ENCODE results near the gene LRRFIP2. TPM values are rescaled to one million over a fixed set of nuclear protein-coding genes. Genes with fewer than 3 reads are reported as not detected.

The LRRFIP2 gene
- total RNA-seq, 1 experiment from 2014 or later, result 40.2 TPM

GRCh38 chr3:37163262-37164015 is 10.9 kb downstream of the LRRFIP2 start:
- intact Hi-C loops (cut with micrococcal nuclease; ENCODE audit: unreplicated experiment), result no loop called here
- Histone ChIP-seq H3K27ac (ENCODE audit: low read depth, low read length, poor library complexity, severe bottlenecking) (peak overlapping the region; percentile 22), H3K27me3 (replicated peaks; ENCODE audit: insufficient read depth, low read depth, low read length, poor library complexity) (no peaks in the 10 kb centered on the region), H3K4me1 (ENCODE audit: insufficient read depth, low read length, poor library complexity, severe bottlenecking) (peaks cover 7% of the 10 kb centered on the region), H3K4me3 (ENCODE audit: low read depth, low read length, poor library complexity, severe bottlenecking) (no peak overlapping the region), H3K9me3 (ENCODE audit: low read depth, low read length, poor library complexity, severe bottlenecking) (no peaks in the 10 kb centered on the region), H3K36me3 (ENCODE audit: insufficient read depth, low read length, poor library complexity, severe bottlenecking) (no peaks in the 10 kb centered on the region)
- DNase-seq (ENCODE audit: low spot score), result peak; percentile 66
- ChIA-PET CTCF (no interaction called here), POLR2A (ENCODE audit: low non-redundant PET) (no interaction called here)
- BruUV-seq (replicated peaks), result no TSS peak
- TF ChIP-seq CTCF (conservative IDR thresholded peaks at IDR 0.05; ENCODE audit: low read depth, low read length), result no peak
- no peak for TF ChIP-seq EZH2 (IDR thresholded peaks at IDR 0.05; ENCODE audit: borderline replicate concordance, low read depth, low read length, poor library complexity, severe bottlenecking)

GRCh38 chr3:37162501-37163245 is 11.7 kb downstream of the LRRFIP2 start:
- Histone ChIP-seq H3K27ac (ENCODE audit: low read depth, low read length, poor library complexity, severe bottlenecking) (peak overlapping the region; percentile 22), H3K4me1 (ENCODE audit: insufficient read depth, low read length, poor library complexity, severe bottlenecking) (peaks cover 7% of the 10 kb centered on the region), H3K4me3 (ENCODE audit: low read depth, low read length, poor library complexity, severe bottlenecking) (no peak overlapping the region), H3K27me3 (replicated peaks; ENCODE audit: insufficient read depth, low read depth, low read length, poor library complexity) (no peaks in the 10 kb centered on the region), H3K36me3 (ENCODE audit: insufficient read depth, low read length, poor library complexity, severe bottlenecking) (no peaks in the 10 kb centered on the region), H3K9me3 (ENCODE audit: low read depth, low read length, poor library complexity, severe bottlenecking) (no peaks in the 10 kb centered on the region)
- intact Hi-C loops (cut with micrococcal nuclease; ENCODE audit: unreplicated experiment), result no loop called here
- CTCF ChIA-PET, result no interaction called here
- POLR2A ChIA-PET (ENCODE audit: low non-redundant PET), result no interaction called here
- no peak for TF ChIP-seq CTCF (conservative IDR thresholded peaks at IDR 0.05; ENCODE audit: low read depth, low read length)
- TF ChIP-seq EZH2 (IDR thresholded peaks at IDR 0.05; ENCODE audit: borderline replicate concordance, low read depth, low read length, poor library complexity, severe bottlenecking), result no peak
- no TSS peak for BruUV-seq (replicated peaks)
- no peak for DNase-seq (ENCODE audit: low spot score)

- Histone ChIP-seq H3K36me3 (ENCODE audit: insufficient read depth, low read length, poor library complexity, severe bottlenecking) (no peaks in the 10 kb centered on the region), H3K27ac (ENCODE audit: low read depth, low read length, poor library complexity, severe bottlenecking) (no peak overlapping the region), H3K4me1 (ENCODE audit: insufficient read depth, low read length, poor library complexity, severe bottlenecking) (peaks cover 7% of the 10 kb centered on the region), H3K4me3 (ENCODE audit: low read depth, low read length, poor library complexity, severe bottlenecking) (no peak overlapping the region), H3K9me3 (ENCODE audit: low read depth, low read length, poor library complexity, severe bottlenecking) (no peaks in the 10 kb centered on the region), H3K27me3 (replicated peaks; ENCODE audit: insufficient read depth, low read depth, low read length, poor library complexity) (no peaks in the 10 kb centered on the region)
- TF ChIP-seq EZH2 (IDR thresholded peaks at IDR 0.05; ENCODE audit: borderline replicate concordance, low read depth, low read length, poor library complexity, severe bottlenecking) (no peak), CTCF (conservative IDR thresholded peaks at IDR 0.05; ENCODE audit: low read depth, low read length) (no peak)
- CTCF ChIA-PET, result no interaction called here
- no peak for DNase-seq (ENCODE audit: low spot score)
- POLR2A ChIA-PET (ENCODE audit: low non-redundant PET), result no interaction called here
- BruUV-seq (replicated peaks), result no TSS peak
- intact Hi-C loops (cut with micrococcal nuclease; ENCODE audit: unreplicated experiment), result no loop called here
These were observed 13.0 kb downstream of the LRRFIP2 start for GRCh38 chr3:37161351-37161750.
